Activated T-cell treated with anti-CD3 and anti-CD28 coated beads, Interleukin-2, amount 50 U/mL, for 48 hours (primary cell): Measurements from ENCODE around the gene METTL5.

Experiments used
- DNase-seq, 2 experiments: peaks; one replicate each; pipeline ENCODE4 v3.0.0-alpha.2; 2020

METTL5 gene

DNA sequence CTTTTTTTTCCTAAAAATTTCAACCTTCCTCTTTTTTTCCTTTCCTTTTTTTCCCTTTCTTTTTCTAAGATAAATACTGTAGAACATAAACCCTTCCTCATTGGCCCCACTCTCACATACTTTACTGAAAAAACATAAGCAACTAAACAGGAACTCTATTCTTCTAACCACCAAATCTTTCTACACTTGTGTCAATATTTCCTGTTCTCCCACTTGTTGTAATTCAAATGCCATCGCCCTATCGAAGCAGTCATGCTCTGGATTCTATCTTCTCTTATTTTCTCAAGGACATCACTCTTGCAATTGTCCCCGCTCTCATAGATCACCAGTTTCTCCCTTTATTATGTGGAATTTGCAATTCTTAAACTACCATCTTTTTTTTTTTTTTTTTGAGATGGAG is 46.3 kb downstream of the METTL5 start:
- no peak for DNase-seq

DNA sequence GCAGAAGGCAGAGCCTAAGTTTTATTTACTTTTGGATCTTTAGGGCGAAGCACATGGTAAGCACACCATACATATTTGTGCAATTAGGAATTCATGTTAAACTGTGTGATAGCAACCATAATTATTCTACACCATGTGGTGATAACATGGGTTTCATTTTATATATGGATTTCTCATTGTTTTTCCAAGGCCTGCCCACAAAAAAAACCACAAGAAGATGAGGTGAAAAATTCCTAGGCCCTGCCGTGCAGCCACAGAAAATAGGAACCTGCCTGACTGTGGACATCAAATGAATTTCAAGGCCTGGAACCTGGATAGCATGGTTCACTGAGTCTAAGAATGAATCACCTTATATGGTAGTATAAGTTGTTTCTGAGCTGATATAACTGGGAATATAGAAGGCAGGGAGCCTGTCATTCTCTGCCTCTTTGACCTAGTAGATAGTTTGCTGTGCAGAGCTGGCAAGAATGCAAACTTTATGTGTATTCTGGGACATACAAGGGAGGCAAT is 48.4 kb downstream of the METTL5 start:
- DNase-seq = no peak

DNA sequence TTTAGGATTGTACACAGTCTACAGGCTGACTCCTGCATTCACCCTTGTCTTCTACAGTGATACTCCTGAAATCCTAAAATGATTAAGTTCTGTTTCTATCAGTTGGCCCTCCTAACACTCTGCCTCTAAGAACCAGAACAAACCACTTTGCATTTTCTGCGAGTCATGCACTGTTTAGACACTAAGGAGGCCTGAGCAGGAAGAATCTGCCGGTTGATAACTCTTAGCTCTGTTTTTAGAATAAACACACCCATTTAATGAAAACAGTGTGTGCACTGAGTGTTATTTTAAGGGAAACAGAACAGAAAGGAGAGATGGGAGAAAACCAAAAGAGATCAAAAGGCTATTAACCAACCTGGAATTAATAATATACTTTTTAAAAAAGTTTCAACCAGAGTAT is 48.9 kb downstream of the METTL5 start:
- no peak for DNase-seq

DNA sequence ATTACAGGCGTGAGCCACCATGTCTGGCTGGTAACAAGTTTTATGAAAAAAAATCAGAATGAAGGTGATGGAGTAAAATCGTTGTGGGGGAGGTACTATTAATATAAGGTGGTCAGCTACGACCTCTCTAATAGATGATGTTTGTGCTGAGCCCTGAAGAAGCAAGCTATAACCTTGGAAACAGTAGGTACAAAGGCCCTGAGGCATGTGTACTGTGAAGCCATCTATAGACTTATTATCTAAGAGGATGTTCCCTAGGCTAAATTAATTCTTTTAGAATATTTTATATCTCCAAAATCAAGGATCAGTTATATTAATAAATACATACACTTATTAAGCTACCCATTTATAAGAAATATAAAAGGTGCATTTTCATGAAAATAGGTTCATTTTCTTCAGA is 49.4 kb downstream of the METTL5 start:
- DNase-seq = no peak

DNA sequence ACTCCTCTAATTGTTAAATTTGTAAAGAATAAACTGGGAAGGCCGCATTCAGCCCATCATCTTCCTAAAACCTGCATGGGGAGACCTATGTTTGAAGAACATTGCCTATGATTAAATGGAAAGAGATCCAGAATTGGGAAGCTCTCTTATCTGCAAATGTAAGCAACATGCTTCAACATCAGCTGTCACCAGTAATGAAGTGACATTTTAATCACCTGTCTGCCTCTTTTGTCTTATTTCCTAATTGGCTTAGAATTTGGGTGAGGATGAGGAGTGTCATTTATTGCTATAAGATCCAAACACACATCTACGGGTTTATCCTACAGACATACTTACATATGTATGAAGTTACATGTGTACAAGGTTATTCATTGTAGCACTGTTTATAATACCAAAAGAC is 52.1 kb downstream of the METTL5 start:
- no peak for DNase-seq

DNA sequence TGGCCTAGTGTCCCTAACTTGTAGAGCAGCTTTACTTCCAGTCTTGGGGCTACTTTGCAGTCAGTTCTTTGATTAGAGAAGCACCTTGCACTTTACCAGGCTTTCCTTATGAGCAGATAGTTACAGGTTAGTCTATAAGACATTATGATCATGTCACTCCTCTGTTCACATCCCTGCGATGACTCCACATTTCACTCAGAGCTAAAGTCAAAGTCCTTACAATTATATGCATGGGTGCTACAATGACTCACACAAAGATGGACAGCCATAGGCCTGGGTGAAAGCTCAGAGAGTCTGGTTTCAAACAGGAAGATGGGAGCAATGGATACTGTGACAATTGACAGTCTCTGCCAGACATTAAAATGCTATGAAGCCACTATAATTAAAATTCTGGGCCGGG is 53.1 kb downstream of the METTL5 start:
- no peak for DNase-seq

DNA sequence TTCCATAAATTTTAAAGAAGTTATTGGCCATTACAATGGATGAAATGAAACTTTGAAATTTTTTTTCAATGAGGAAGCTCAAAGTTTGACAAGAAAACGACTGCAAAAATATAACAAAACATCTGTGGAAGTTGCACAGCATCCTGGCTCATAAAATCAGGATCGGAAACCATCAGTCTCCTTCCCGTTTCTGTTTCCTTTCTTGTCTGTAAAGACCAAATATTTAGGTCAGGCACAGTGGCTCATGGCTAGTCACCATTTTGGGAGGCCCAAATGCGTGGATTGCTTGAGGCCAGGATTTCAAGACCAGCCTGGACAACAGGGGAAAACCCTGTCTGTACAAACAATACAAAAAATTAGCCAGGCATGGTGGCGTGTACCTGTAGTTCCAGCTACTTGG is 53.7 kb downstream of the METTL5 start:
- DNase-seq = no peak

DNA sequence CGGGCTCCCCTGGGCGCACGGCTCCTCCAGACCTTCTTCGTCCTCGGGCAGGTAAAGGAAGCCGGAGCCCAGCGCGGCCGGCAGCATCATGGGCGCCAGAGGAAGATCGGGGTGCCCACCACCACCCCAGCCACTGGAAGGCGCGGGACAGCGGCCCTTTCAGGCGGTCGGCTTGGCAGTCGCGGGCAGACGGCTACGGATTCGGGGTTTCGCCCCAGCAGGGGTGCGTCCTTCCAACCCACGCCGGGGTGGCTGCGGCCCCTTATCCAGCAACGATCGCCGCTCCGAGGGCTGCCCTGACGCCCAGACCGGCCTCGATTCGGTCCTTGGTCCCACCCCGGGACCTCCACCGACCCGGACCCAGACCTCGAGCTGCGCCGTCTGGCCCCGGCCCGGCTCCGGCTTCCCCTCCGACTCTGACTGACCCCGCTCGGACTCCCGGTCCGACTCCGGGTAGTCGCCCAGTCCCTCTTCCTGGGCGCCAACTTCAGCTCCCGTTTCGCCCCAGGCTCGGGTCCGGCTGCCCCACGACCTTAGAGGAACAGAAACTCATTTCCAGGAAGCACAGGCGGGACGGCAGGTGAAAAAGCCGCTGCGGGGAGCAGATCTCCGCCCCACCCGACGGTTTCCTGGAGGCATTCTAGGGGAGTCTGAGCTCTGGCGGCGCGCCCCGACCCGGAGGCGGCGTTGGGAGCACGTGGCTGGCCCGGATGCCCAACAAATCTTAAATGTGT is 56.3 kb downstream of the METTL5 start:
- DNase-seq = peak; percentile 45 to 47

DNA sequence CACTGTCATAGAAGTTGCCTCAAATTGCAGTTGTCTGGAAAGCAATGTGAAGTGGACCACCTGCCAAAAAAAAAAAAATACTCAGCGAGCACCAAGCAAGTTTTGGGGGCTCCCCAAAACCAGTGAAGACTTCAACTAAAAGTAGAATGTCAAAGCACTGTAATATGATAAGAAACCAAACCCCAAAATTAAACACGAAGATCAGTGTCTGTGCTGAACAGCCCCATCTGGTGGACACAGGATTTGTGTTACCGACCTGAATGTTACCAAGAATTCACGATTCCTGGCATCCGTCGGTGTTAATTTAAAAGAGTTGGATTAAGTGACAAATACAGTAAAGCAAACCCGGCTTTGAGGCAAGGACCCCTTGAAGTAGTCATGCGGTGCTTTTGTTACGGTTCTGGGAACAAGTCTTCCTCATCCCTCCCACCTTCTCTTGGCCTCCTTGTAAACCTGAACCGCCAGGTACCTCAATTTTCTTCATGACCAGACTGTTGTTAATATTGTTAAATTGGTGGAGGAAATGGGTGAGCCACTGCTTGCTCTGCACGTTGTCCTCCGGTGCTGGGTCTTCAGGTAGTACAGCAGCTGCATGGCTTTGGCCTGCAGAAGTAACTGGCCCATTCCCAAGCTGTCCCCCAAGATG is 57.3 kb downstream of the METTL5 start:
- peak; percentile 62 for DNase-seq

DNA sequence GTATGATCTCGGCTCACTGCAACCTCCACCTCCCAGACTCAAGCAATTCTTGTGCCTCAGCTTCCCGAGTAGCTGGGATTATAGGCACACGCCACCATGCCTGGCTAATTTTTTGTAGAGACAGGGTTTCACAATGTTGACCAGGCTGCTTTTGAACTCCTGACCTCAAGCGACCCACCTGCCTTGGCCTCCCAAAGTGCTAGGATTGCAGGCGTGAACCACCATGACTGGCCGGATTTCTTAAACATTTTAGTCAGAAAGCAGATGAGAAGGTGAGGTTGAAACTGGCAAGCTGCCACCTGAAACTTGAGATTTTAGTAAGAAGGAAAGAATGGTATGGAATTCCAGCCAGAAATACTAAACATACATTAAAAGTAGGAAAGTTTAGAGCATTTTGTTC is 59.2 kb downstream of the METTL5 start:
- DNase-seq = no peak

DNA sequence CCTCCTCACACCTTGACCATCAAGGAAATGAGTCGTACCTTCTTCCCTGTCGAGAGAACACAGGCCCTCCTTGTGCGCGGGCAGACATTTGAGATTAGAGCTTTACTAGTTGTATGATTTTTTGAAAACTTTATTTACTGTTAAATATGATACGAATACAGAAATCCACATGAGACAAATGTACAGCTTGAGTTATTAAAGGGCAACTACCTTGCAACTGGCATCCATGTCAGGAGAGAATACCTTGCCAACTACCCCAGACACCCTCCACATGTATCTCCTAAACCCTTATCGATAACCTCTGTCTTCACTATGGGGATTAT is 62.8 kb downstream of the METTL5 start:
- no peak for DNase-seq
